HG02943 (cell line): ENCODE measurements around the gene RAB7B.
"Not testable (repeated sequence)": the region's sequence is repeated elsewhere in the genome, so short reads cannot be mapped to it uniquely, and the experiment has no call there.

Experiments used
- ATAC-seq: cut with Tn5 transposase; IDR thresholded peaks from one replicate; pipeline ENCODE4 v1.9.1; 2021; ENCODE audit warnings: mild to moderate bottlenecking, low read depth, moderate library complexity; ENCODE audit not compliant: unreplicated experiment

RAB7B gene

GRCh38 chr1:206002871-206003801 is at the start of gene RAB7B:
TSS of gene RAB7B (minus strand) at chr1:206003395. CDS start at chr1:205994135, 9,260 bp downstream.
- no peak for ATAC-seq

- ATAC-seq: not testable (repeated sequence)
These were observed 49.2 kb upstream of the RAB7B start for GRCh38 chr1:206052231-206052865.

- peak; percentile 82 for ATAC-seq
These were observed 47.5 kb upstream of the RAB7B start for GRCh38 chr1:206050655-206051235.

- ATAC-seq: no peak
These were observed 46.9 kb upstream of the RAB7B start for GRCh38 chr1:206049919-206050600.

- ATAC-seq: no peak
These were observed 46.1 kb upstream of the RAB7B start for GRCh38 chr1:206049293-206049692.

- no peak for ATAC-seq
These were observed 45.4 kb upstream of the RAB7B start for GRCh38 chr1:206048582-206048981.

GRCh38 chr1:206047271-206047670 is 44.1 kb upstream of the RAB7B start:
- ATAC-seq: no peak

GRCh38 chr1:206041640-206042039 is 38.4 kb upstream of the RAB7B start:
- no peak for ATAC-seq

GRCh38 chr1:206040328-206040727 is 37.1 kb upstream of the RAB7B start:
- ATAC-seq: no peak

- no peak for ATAC-seq
These were observed 36.1 kb upstream of the RAB7B start for GRCh38 chr1:206039046-206039973.

- ATAC-seq: no peak
These were observed 34.4 kb upstream of the RAB7B start for GRCh38 chr1:206037581-206037980.

GRCh38 chr1:206036663-206037455 is 33.7 kb upstream of the RAB7B start:
- no peak for ATAC-seq

- ATAC-seq: no peak
These were observed 31.8 kb upstream of the RAB7B start for GRCh38 chr1:206035027-206035426.

GRCh38 chr1:206032380-206033140 is 29.4 kb upstream of the RAB7B start:
- no peak for ATAC-seq

- ATAC-seq: peak; percentile 74
These were observed 27.5 kb upstream of the RAB7B start for GRCh38 chr1:206030714-206031113.

- no peak for ATAC-seq
These were observed 27.0 kb upstream of the RAB7B start for GRCh38 chr1:206030191-206030590.

GRCh38 chr1:206029484-206029883 is 26.3 kb upstream of the RAB7B start:
- ATAC-seq: no peak

GRCh38 chr1:206025283-206025820 is 22.2 kb upstream of the RAB7B start:
- no peak for ATAC-seq
